GM18502 (cell line): ENCODE measurements around the gene CCDC32.
"Not testable (repeated sequence)": the region's sequence is repeated elsewhere in the genome, so short reads cannot be mapped to it uniquely, and the experiment has no call there.

ENCODE experiments used
- ATAC-seq: cut with Tn5 transposase; IDR thresholded peaks from one replicate; pipeline ENCODE4 v1.9.1; 2021; ENCODE audit warnings: mild to moderate bottlenecking; ENCODE audit not compliant: unreplicated experiment, poor library complexity

CCDC32 gene

GRCh38 chr15:40564591-40565332 lies at the start of gene CCDC32:
Gene CCDC32 (minus strand): TSS chr15:40565042. CDS start chr15:40563015, 2,027 bp downstream.
- ATAC-seq: peak; percentile 95

DNA sequence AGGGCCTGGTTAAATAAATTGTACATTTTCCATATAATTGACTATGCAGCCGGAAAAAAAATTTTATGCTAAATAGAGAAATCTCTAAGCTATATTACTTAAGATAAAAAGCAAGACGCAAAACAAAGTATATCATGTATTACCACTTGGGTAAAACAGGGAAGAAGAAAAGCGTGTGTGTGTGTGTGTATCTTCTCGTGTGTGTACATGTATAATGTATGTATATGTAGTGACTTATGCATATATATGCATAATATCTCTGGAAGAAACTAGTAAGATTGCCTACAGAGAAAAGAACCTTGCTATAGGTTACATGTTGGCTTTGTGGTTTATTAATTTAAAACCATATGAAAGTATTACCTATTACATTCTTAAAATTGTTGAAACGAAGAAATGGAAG lies 48.2 kb upstream of the CCDC32 start:
- no peak for ATAC-seq

DNA sequence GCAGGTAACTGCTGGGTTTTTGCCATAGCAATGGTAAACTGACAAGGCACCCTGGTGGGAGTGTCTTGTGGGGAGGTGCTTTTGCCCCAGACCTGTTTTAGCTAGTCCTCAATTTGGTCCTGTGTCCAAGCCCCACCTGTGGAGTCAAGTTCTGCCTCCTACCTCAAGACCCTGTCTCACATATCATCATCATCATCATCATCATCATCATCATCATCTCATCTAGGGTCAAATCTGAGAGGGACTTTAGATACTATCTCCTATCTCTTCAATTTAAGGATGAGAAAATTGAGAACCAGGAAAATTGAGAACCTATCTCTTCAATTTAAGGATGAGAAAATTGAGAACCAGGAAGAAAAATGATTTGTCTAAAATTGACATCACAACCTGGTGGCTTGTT lies 39.1 kb upstream of the CCDC32 start:
- no peak for ATAC-seq

DNA sequence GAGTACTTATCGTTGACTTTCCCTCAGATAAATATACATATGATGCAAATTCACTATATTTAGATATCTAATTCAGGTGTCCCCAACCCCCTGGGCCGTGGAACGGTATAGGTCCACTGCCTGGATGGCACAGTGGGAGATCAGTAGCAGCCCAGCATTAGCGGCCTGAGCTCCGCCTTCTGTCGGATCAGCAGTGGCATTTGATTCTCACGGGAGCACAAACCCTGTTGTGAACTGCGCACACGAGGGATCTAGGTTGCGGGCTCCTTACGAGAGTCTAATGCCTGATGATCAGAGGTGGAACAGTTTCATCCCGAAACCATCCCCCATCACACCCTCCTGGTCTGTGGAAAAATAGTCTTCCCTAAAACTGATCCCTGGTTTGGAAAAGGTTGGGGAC lies 36.1 kb upstream of the CCDC32 start:
- no peak for ATAC-seq

DNA sequence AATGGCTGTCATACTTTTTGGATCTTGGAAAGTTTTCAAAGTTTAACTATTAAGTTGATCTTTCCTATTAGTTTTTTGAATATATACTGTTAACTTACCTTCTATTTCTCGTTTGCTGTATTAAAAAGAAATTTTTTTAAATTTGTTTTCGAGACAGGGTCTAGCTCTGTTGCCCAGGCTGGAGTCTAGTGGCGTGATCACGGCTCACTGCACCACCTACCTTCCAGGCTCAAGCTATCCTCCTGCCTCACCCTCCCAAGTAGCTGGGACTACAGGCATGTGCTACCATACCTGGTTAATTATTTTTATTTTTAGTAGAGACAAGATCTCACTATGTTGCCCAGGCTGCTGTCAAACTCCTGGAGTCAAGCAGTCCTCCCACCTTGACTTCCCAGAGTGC lies 33.8 kb upstream of the CCDC32 start:
- no peak for ATAC-seq

GRCh38 chr15:40598126-40598525 lies 33.3 kb upstream of the CCDC32 start:
- ATAC-seq: no peak

- ATAC-seq: no peak
These were observed 32.2 kb upstream of the CCDC32 start for GRCh38 chr15:40597024-40597423.

- ATAC-seq: no peak
These were observed 30.9 kb upstream of the CCDC32 start for GRCh38 chr15:40595773-40596172.

- ATAC-seq: no peak
These were observed 30.4 kb upstream of the CCDC32 start for GRCh38 chr15:40595219-40595618.

DNA sequence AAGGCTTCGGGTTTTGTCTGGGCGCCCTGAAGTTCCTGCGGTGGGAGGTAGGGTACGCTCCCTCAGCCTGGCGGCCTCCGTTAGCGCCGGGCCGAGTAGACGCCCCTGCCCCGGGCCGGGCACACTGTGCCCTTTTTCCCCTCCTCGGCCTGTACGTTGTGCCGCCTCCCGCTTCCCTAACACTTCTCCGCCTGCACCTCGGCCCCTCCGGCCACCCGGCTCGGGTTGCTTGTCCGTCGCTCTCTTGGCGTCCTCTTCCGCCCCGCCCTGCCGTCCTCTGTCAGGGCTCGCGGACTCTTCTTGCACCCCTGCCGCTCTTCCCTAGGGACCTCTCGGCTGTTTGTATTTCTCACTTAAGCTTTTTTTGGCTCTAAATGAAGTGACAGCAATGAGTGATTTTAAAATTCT lies 29.6 kb upstream of the CCDC32 start:
- peak; percentile 41 for ATAC-seq

DNA sequence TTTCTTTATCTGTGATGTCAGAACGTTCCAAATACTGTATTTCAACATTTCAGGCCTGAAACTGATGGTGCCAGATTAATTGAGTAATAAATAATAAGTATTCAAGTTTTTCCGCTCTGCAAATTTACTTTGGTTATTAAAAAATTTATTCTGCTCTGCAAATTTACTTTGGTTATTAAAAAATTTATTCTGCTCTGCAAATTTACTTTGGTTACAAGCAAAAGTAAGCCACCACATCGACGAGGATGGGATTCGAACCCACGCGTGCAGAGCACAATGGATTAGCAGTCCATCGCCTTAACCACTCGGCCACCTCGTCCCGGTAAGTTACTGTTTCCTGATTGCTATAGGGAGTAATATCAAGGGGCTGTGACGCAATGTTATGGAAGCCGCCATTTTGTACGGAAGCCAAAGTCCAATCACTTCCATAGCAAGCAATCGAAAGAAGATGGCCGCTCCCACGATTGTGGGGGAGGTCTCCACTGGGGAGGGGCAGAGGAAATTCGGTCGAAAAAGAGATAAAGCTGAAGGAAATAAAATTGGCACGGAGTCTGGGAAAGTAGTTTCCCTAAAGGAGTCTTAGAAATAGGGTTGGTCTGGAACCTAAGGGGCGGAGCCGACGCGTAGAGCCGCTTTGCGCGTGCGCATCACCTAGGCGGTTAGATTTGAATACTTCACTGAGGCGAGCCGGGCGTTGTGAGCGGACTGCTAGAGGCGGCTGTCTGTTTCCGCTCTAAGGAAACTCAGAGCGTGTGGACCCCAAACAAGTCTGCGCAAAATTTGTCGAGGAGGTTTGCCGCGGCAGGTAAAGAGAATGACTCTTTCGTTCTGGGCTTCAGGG lies 29.0 kb upstream of the CCDC32 start, which contains the start of gene KNL1:
Gene KNL1 (plus strand): TSS at position 662 of the 841 bp plus-strand sequence. CDS start 8,683 bp downstream, outside the sequence.
- peak; percentile 80 for ATAC-seq

- ATAC-seq: no peak
These were observed 28.3 kb upstream of the CCDC32 start for GRCh38 chr15:40593165-40593564.

- no peak for ATAC-seq
These were observed 26.5 kb upstream of the CCDC32 start for GRCh38 chr15:40591389-40591788.

- no peak for ATAC-seq
These were observed 25.8 kb upstream of the CCDC32 start for GRCh38 chr15:40590667-40591050.

- no peak for ATAC-seq
These were observed 19.3 kb upstream of the CCDC32 start for GRCh38 chr15:40584191-40584590.

DNA sequence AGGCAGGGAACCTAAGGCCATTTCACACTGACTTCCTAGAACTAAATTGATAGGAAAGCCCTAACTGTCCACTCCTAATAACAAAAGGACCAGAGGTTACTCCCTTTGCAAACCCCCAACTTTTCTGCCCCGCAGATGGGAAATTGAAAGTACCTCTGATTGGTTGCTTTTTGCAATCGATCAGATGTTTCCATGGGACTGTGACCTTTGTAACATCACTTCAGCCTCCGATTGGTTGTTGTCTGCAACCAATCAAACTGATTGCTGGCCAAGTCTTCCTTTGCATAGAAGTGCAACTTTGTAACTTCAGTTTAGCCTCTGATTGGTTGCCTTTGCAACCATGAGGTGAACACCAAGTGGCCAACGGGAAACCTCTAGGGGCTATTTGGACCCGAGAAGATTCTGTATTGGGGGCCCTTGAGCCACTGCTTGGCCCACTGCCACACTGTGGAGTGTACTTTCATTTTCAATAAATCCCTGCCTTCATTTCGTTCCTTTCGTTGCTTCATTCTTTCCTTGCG lies 17.9 kb upstream of the CCDC32 start:
- ATAC-seq: no peak

GRCh38 chr15:40581796-40582195 lies 17.0 kb upstream of the CCDC32 start:
- not testable (repeated sequence) for ATAC-seq

DNA sequence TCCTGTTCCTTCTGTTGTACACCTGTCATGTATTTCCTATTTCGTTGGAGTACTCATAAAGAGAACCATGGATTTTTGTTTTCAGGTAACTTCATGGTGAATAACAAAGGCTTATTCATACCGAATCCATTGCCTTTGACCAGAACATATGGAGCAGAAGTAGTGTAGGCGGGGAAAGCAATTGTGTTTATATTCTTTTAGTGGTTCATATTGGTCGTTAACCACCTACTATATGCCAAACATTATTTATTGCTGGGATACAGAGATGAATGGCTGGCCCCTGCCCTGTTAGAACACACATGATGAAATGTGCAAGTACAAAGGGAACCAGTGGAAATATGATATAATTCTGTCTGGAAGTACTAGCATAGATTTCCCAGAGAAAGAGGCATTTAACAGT lies 14.1 kb upstream of the CCDC32 start:
- no peak for ATAC-seq

DNA sequence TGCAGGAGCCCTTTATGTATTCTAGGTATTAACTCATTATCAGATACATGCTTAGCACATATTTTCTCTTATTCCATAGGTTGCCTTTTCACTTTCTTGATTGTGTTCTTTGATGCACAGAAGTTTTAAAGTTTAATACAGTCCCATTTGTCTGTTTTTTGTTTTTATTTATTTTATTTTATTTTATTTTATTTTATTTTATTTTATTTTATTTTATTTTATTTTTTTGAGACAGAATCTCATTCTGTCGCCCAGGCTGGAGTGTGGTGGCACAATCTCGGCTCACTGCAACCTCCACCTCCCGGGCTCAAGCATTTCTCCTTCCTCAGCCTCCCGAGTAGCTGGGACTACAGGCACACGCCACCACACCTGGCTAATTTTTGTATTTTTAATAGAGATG lies 12.1 kb upstream of the CCDC32 start:
- ATAC-seq: not testable (repeated sequence)

DNA sequence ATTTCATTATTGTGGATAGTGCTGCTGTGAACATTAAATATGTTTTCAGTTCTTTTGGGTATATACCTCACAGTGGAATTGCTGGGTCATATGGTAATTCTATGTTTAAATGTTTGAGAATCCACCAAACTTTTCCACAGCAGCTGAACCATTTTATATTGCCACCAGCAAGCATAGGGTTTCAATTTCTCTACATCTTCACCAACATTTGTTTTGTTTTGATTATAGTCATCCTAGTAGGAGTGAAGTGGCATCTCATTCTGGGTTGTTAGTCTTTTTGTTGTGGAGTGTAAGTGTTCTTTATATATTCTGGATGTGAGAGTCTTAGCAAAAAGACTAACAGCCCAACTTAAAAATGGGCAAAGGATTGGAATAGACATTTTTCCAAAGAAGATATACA lies 10.3 kb upstream of the CCDC32 start:
- no peak for ATAC-seq
